PC-3 (cell line): ENCODE results near the gene FN3KRP. TPM values are rescaled to one million over a fixed set of nuclear protein-coding genes. Genes with fewer than 3 reads are reported as not detected.

ENCODE experiments used
- ATAC-seq: fragments of 200-7000 bp; cut with Tn5 transposase; 2 replicates; pipeline ENCODE4 v1.9.1; 2020; ENCODE audit warnings: mild to moderate bottlenecking, moderate library complexity
- BruUV-seq: library from RNA; stranded (reverse); fragments of 400-500 nt; replicated peaks from 2 replicates; lab custom pipeline; 2021; lab: Mats Ljungman, UMichigan
- CTCF ChIA-PET: fragments of 300-600 bp; sonication (Branson Sonifier 250); formaldehyde crosslinking; loops from one replicate; lab custom pipeline; 2022; ENCODE audit warnings: antibody characterized with exemption; lab: Charles Lee
- POLR2A ChIA-PET: fragments of 300-600 bp; sonication (Branson Sonifier 250); formaldehyde crosslinking; loops from one replicate; lab custom pipeline; 2022; ENCODE audit warnings: antibody characterized with exemption; ENCODE audit not compliant: unreplicated experiment; lab: Charles Lee
- DNase-seq: peaks from one replicate; pipeline ENCODE4 v3.0.0-alpha.2; 2015
- H2AFZ ChIP-seq: fragments of 300-600 bp; sonication (generic); 2 replicates; pipeline ENCODE4 v1.6.0; 2016; ENCODE audit warnings: antibody characterized with exemption, low read length
- H3F3A ChIP-seq: fragments of 300-600 bp; sonication (generic); one replicate; pipeline ENCODE4 v1.6.0; 2017; ENCODE audit warnings: antibody characterized with exemption, low read length, control low read depth, mild to moderate bottlenecking; ENCODE audit not compliant: unreplicated experiment
- H3K27ac ChIP-seq: fragments of 300-600 bp; sonication (generic); 2 replicates; pipeline ENCODE4 v1.5.1; 2016; ENCODE audit warnings: mild to moderate bottlenecking, low read length
- H3K27me3 ChIP-seq: fragments of 300-600 bp; sonication (generic); 2 replicates; pipeline ENCODE4 v1.6.1; 2016; ENCODE audit warnings: low read length, mixed read lengths
- H3K36me3 ChIP-seq: fragments of 300-600 bp; sonication (generic); 2 replicates; pipeline ENCODE4 v1.6.1; 2016; ENCODE audit warnings: low read depth, mixed run types, low read length, mixed read lengths
- H3K4me1 ChIP-seq: fragments of 300-600 bp; sonication (generic); 2 replicates; pipeline ENCODE4 v1.5.1; 2016; ENCODE audit warnings: low read length; ENCODE audit not compliant: insufficient read depth
- H3K4me2 ChIP-seq: fragments of 300-600 bp; sonication (generic); 2 replicates; pipeline ENCODE4 v1.6.0; 2016; ENCODE audit warnings: low read length
- H3K4me3 ChIP-seq: fragments of 300-600 bp; sonication (generic); 2 replicates; pipeline ENCODE4 v1.5.1; 2016; ENCODE audit warnings: mild to moderate bottlenecking, low read length, mixed read lengths
- H3K79me2 ChIP-seq: fragments of 300-600 bp; sonication (generic); 2 replicates; pipeline ENCODE4 v1.6.1; 2017; ENCODE audit warnings: low read length, mixed read lengths
- H3K9ac ChIP-seq: fragments of 300-600 bp; sonication (generic); 2 replicates; pipeline ENCODE4 v1.6.0; 2016; ENCODE audit warnings: mild to moderate bottlenecking, low read length
- H3K9me2 ChIP-seq: fragments of 300-600 bp; sonication (generic); replicated peaks from 2 replicates; pipeline ENCODE4 v1.6.1; 2016; ENCODE audit warnings: mixed run types, low read length, mixed read lengths
- H3K9me3 ChIP-seq: fragments of 300-600 bp; sonication (generic); 2 replicates; pipeline ENCODE4 v1.6.1; 2016; ENCODE audit warnings: low read length, mixed read lengths
- H4K20me1 ChIP-seq: fragments of 300-600 bp; sonication (generic); 2 replicates; pipeline ENCODE4 v1.6.1; 2016; ENCODE audit warnings: low read length, mixed read lengths
- EZH2 ChIP-seq: fragments of 300-600 bp; sonication (generic); IDR thresholded peaks from one replicate; pipeline ENCODE4 v1.6.1; 2017; ENCODE audit warnings: antibody characterized with exemption, mild to moderate bottlenecking, low read length; ENCODE audit not compliant: unreplicated experiment
- EZH2phosphoT487 ChIP-seq: fragments of 300-600 bp; sonication (generic); IDR thresholded peaks from 2 replicates; pipeline ENCODE4 v1.6.1; 2018; ENCODE audit warnings: mild to moderate bottlenecking, antibody characterized with exemption, low read length, borderline replicate concordance
- intact Hi-C: fragments of 100-400 bp; cut with micrococcal nuclease; formaldehyde crosslinking; loops from 2 replicates; pipeline ENCODE4 v1.9.0; 2023
- total RNA-seq: library from RNA; depleted of rRNA; stranded (reverse); fragments of >200 nt; gene quantifications from 2 replicates; pipeline ENCODE4 v1.2.3, GENCODE V29; 2014
- TF ChIP-seq, protein P1 (sequence below): fragments of 300-600 bp; sonication (generic); conservative IDR thresholded peaks from 2 replicates; pipeline ENCODE4 v1.5.1; 2017; ENCODE audit warnings: antibody characterized with exemption, low read depth, mild to moderate bottlenecking, low read length

The FN3KRP gene
- total RNA-seq, 1 experiment from 2014 or later: 37.4 TPM

DNA sequence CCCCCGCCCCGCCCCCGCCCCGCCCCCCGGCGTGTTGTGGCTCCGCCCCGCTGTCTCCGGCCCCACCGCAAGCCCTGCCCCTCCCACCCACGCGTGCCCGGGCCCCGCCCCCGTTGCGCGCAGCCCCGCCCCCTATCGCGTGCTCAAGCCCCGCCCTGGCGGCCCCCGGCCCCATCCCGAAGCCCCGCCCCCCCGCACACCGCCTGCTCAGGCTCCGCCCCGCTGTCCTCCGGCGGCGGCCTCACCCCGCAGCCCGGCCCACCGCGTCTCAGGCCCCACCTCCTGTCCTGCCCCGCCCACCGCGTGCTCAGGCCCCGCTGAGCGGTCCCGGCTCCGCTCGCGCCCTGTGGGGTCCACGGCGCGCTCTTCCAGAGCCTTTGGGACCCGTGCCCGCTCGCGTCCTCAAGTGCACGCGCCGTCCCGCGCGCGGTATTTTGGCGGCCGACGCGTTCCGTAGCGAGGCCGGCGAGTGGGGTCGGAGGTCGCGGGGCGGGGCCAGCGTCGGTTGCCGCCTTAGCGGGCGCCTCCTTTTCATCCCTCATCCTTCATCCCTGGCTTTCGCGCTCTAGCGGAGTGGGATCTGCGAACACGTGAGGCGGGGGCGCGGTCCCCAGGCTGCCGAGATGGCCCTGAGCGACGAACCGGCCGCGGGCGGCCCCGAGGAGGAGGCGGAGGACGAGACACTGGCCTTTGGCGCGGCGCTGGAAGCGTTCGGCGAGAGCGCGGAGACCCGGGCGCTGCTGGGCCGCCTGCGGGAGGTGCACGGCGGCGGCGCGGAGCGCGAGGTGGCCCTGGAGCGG, 35.3 kb downstream of the FN3KRP start, which contains the start of gene TBCD:
Gene TBCD, plus strand, starts transcription at position 495 of the 800 bp plus-strand sequence. Its CDS starts 129 bp downstream, at position 624.
- DNase-seq (peak; percentile 85), ATAC-seq (peak; percentile 83)
- Histone ChIP-seq H3K9me3 (no peaks in the 10 kb centered on the region), H3K4me1 (peaks cover 4% of the 10 kb centered on the region; the same call in 1 of the 2 replicates), H3K4me3 (peak within 1 kb of the TSS; percentile 79), H3F3A (no peaks in the 10 kb centered on the region), H3K27me3 (no peaks in the 10 kb centered on the region), H3K4me2 (peak within 1 kb of the TSS; percentile 93), H3K9ac (peak within 1 kb of the TSS; percentile 85), H3K9me2 (no peaks in the 10 kb centered on the region), H2AFZ (peak within 1 kb of the TSS; percentile 89), H3K27ac (peak within 1 kb of the TSS; percentile 64), H3K36me3 (no peaks in the 10 kb centered on the region; the same call in 1 of the 2 replicates), H3K79me2 (peaks cover 36% of the 10 kb centered on the region), H4K20me1 (peaks cover 11% of the 10 kb centered on the region; the same call in 1 of the 2 replicates)
- intact Hi-C loops: no loop called here
- BruUV-seq: no TSS peak
- ChIA-PET POLR2A (no interaction called here), CTCF (no interaction called here)
- TF ChIP-seq EZH2 (no peak), EZH2phosphoT487 (no peak)
- TF ChIP-seq, protein P1, sequence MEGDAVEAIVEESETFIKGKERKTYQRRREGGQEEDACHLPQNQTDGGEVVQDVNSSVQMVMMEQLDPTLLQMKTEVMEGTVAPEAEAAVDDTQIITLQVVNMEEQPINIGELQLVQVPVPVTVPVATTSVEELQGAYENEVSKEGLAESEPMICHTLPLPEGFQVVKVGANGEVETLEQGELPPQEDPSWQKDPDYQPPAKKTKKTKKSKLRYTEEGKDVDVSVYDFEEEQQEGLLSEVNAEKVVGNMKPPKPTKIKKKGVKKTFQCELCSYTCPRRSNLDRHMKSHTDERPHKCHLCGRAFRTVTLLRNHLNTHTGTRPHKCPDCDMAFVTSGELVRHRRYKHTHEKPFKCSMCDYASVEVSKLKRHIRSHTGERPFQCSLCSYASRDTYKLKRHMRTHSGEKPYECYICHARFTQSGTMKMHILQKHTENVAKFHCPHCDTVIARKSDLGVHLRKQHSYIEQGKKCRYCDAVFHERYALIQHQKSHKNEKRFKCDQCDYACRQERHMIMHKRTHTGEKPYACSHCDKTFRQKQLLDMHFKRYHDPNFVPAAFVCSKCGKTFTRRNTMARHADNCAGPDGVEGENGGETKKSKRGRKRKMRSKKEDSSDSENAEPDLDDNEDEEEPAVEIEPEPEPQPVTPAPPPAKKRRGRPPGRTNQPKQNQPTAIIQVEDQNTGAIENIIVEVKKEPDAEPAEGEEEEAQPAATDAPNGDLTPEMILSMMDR: no peak

DNA sequence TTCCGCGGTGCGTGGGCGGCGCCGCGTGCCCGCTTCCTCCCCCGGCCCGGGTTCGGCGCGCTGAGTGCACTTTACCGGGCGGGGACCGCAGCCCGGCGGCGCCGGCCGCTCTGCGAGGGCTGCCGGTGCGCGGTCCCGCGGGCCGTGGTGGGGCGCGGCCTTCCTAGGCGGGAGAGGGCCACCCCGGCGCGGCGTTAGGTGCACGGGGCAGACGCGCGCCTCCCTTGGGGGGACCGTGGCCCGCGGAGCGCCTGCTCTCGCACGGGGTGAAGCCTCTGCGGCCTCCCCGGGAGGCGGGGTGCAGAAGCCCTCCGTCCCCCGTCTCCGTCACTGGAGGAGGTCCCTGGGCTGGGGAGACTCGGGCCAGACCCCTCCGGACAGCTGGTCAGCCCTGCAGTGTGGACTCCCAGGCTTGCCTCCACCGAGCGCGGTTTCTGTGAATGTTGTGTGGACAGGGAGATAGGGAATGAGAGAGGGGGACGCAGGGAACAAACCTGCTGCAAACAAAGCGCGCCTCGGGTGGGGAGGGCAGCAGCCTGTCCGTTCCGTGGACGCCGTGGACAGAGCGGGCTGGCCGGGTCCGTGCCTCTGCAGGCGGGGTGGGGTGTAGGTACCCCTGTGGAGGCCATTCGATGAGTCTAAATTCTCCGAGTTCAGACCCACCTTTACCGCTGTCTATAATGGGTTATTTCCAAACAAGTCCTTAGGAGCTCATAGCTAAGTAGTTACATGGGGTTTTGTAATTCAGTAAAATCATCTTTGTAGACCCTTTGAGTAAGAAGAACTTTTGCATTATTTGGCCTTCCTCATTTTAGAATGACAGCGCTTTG, 36.1 kb downstream of the FN3KRP start:
- H3K9ac ChIP-seq: peak overlapping the region; percentile 85
- DNase-seq: no peak
- peaks cover under 1% of the 10 kb centered on the region; the same call in 1 of the 2 replicates for H3K36me3 ChIP-seq
- ChIA-PET CTCF (no interaction called here), POLR2A (no interaction called here)
- peaks cover 11% of the 10 kb centered on the region; the same call in 1 of the 2 replicates for H4K20me1 ChIP-seq
- H3K4me2 ChIP-seq: peak overlapping the region; percentile 81
- TF ChIP-seq EZH2phosphoT487: no peak
- TF ChIP-seq, protein P1: no peak
- TF ChIP-seq EZH2: no peak
- TSS peak; percentile 33 for BruUV-seq
- H3K4me1 ChIP-seq: peaks cover 4% of the 10 kb centered on the region; the same call in 1 of the 2 replicates
- peak; percentile 44 for ATAC-seq
- H3K27me3 ChIP-seq: no peaks in the 10 kb centered on the region
- H3K79me2 ChIP-seq: peaks cover 36% of the 10 kb centered on the region
- peak overlapping the region; percentile 89; the same call in 1 of the 2 replicates for H2AFZ ChIP-seq
- H3K9me2 ChIP-seq: no peaks in the 10 kb centered on the region
- H3K27ac ChIP-seq: 0 out of 2 replicates have a peak overlapping the region, but pooled peaks have one; percentile 64
- H3F3A ChIP-seq: no peaks in the 10 kb centered on the region
- H3K9me3 ChIP-seq: no peaks in the 10 kb centered on the region
- peak overlapping the region; percentile 79 for H3K4me3 ChIP-seq
- intact Hi-C loops: no loop called here
